ENCODE results near the gene SUPT3H. TPM values are rescaled to one million over a fixed set of nuclear protein-coding genes. Genes with fewer than 3 reads are reported as not detected.

Gene SUPT3H
- total and polyA plus RNA-seq, 2 of the 8 experiments (the other 6 are each of a cell fraction or from before 2014, with no cell fraction given): 18.8 to 23.0 TPM

GRCh38 chr6:45001663-45002062, 376.1 kb downstream of the SUPT3H start (continued):
- TF ChIP-seq CHD7 (IDR thresholded peaks at IDR 0.05; ENCODE audit: insufficient replicate concordance, low read length): no peak
- no peak for TF ChIP-seq SRF (IDR thresholded peaks at IDR 0.05; ENCODE audit: low read depth, low read length)
- TF ChIP-seq SUZ12 (IDR thresholded peaks at IDR 0.05; ENCODE audit: low read length): no peak
- TF ChIP-seq E2F6 (IDR thresholded peaks at IDR 0.05): no peak
- TF ChIP-seq SP1 (IDR thresholded peaks at IDR 0.05; ENCODE audit: low read depth, low read length): no peak
